Heart right ventricle (tissue), 16 donors: ENCODE results near the gene RYK. TPM values are rescaled to one million over a fixed set of nuclear protein-coding genes. Genes with fewer than 3 reads are reported as not detected.

Source experiments
- ATAC-seq, 8 donors: fragments of 200-7000 bp; cut with Tn5 transposase; one replicate each; pipeline ENCODE4 v1.9.1; 2020; ENCODE audit warnings: mild to moderate bottlenecking in 8 of 8, moderate library complexity in 8 of 8, moderate number of reproducible peaks in 1 of 8
- DNase-seq, 2 donors: peaks; one replicate each; pipeline ENCODE4 v3.0.0-alpha.2; 2020
- H3K27ac ChIP-seq, 10 donors: fragments of 200-600 bp; sonication (generic) in 2 of 10; one replicate each; pipeline versions ENCODE4 v1.5.0 to v1.8.0; 2020 to 2022; ENCODE audit warnings: mild to moderate bottlenecking in 3 of 10
- H3K27me3 ChIP-seq, 7 donors: fragments of 200-600 bp; one replicate each; pipeline ENCODE4 v1.8.0; 2021 to 2022; ENCODE audit warnings: mild to moderate bottlenecking in 2 of 7
- H3K36me3 ChIP-seq, 9 donors: fragments of 200-600 bp; sonication (generic) in 1 of 9; one replicate each; pipeline versions ENCODE4 v1.5.0 to v1.8.0; 2020 to 2022; ENCODE audit warnings: mild to moderate bottlenecking in 2 of 9
- H3K4me1 ChIP-seq, 9 donors: fragments of 200-600 bp; sonication (generic) in 1 of 9; one replicate each; pipeline versions ENCODE4 v1.5.0 to v1.8.0; 2020 to 2022; ENCODE audit warnings: mild to moderate bottlenecking in 4 of 9
- H3K4me3 ChIP-seq, 10 donors: fragments of 200-600 bp; sonication (generic) in 2 of 10; one replicate each; pipeline versions ENCODE4 v1.5.0 to v1.8.0; 2020 to 2022; ENCODE audit warnings: mild to moderate bottlenecking in 7 of 10, moderate library complexity in 2 of 10
- H3K9me3 ChIP-seq, 11 donors: fragments of 200-600 bp in 10 of 11; sonication (generic) in 2 of 11; one replicate each; pipeline versions ENCODE4 v1.5.0 to v1.8.0; 2013 to 2022; ENCODE audit warnings: mild to moderate bottlenecking in 2 of 11, control low read depth in 1 of 11, moderate library complexity in 1 of 11
- CTCF ChIP-seq, 9 donors: fragments of 200-600 bp; sonication (generic) in 2 of 9; IDR thresholded peaks; one replicate each; pipeline versions ENCODE4 v1.5.0 to v1.8.0; 2021 to 2022; ENCODE audit warnings: antibody characterized with exemption in 9 of 9, mild to moderate bottlenecking in 5 of 9, moderate library complexity in 1 of 9
- WGBS, 2 donors: extraction: QIAGEN DNeasy Blood & Tissue Kit; methylation state at CpG; one replicate each; pipeline ENCODE4 v1.1.7; 2013; ENCODE audit warnings: inconsistent platforms in 1 of 2; 5-methylcytosine and 5-hydroxymethylcytosine counted together
- intact Hi-C, 10 donors: fragments of 100-400 bp; cut with DNase I; formaldehyde crosslinking; loops; one replicate each; pipeline versions ENCODE4 v1.11.1 to v1.14.2; 2022
- polyA plus RNA-seq, 2 donors: library from polyadenylated mRNA; stranded (reverse); fragments of 200-250 nt; gene quantifications; one replicate each; pipeline ENCODE4 v1.2.3, GENCODE V29; 2013
- total RNA-seq, 10 donors: library from RNA; stranded (reverse); fragmentation: NEBNext Ultra II Directional in 3 of 10; extraction: Animal tissue kit (Norgen Biotek cat#: 25700) in 3 of 10; gene quantifications; one replicate each; pipeline versions ENCODE4 v1.2.1 to v1.2.4, GENCODE V29; 2021 to 2023
- donor health status: Arrhythmogenic right ventricular cardiomyopathy.
- donor health status: ischemic (EF 13 %, LVEDD 7.1; RV severe dilation, severe dysfunction).
- donor health status: healthy with polysubstance abuse.
- donor health status: DM: no; HTN: yes; CAD: no.
- donor health status: DM: no; HTN: no; CAD: no.
- donor health status: ischemic (EF 25% LVEDD 6.9; RV normal size, moderate dysfunction).
- donor health status: ischemic (EF 25% LVEDD 5.7; RV mildly dilated, moderate dysfunction).
- donor health status: healthy.
- donor health status: DM: yes; HTN: yes; CAD: no.
- donor health status: Ischemic cardiomyopathy.
- donor health status: ischemic (EF 35%, LVEDD 5.7; RV mildly dilated, moderate dysfunction).
- donor health status: nonischemic (EF 11% LVEDD 7.7; RV severe dilation, severe dysfunction).
- donor health status: DM: yes; HTN: yes; CAD: no.
- donor health status: PGD.
- donor health status: ischemic (EF 29% LVEDD 5.4; RV normal size, mild dysfunction).
- donor health status: nonischemic (EF 23%, LVEDD 6.1; RV moderate dilation, normal function).

RYK gene
- total and polyA plus RNA-seq, 12 donors = 18.0 to 45.8 (median 36.5) TPM

DNA sequence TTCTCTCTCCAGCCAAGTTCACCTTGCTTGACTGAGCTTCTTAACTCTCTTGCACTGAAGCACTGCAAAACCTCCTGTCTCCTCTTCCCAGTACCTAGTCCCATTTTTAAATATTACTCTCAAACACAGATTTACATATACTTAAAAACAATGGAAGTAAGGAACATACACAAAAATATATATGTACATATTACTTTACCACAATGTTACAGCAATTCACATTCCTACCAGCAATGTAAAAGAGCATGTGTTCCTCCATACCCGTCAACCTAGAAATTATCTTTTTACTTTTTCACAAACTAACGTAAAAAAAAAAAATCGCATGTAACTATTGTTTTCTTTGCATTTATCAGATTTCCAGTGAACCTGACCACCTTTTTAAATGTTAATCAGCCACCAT is 60.4 kb downstream of the RYK start:
- Histone ChIP-seq H3K9me3 (no peaks in the 10 kb centered on the region), H3K4me3 (no peak overlapping the region), H3K4me1 (no peaks in the 10 kb centered on the region), H3K27me3 (no peaks in the 10 kb centered on the region), H3K27ac (no peak overlapping the region), H3K36me3 (peaks cover 0 to 92% (median 11%) of the 10 kb centered on the region in 9 donors)
- 92 to 97% methylated on average over 3 of the region's 3 CpGs for WGBS, 2 donors
- ATAC-seq = no peak
- DNase-seq = no peak
- intact Hi-C loops = loop anchor here in 2 of 10 donors (10.0 kb wide), 1 partner anchor 255 kb away; no protein-coding TSS in a partner anchor
- no peak for TF ChIP-seq CTCF (IDR thresholded peaks at IDR 0.05)

DNA sequence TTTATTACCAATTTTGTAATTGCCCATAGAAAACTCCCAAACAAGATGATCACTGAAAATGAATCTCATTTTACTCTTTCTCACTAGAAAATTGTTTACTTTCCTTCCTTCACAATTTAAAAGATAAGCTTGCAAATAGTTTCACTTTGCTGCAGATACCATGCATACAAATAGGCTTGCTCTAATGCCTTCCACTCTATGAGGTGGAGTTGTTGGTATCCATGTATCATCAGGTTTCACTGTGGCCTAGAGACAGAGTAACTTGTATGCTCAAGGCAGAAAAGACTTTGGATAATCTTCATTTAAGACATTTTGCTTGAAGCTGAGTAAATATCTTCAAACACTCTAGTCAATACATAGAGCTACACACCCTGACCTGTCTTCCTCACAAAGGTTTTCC is 60.8 kb downstream of the RYK start:
- Histone ChIP-seq H3K4me1 (no peaks in the 10 kb centered on the region), H3K27me3 (no peaks in the 10 kb centered on the region), H3K9me3 (no peaks in the 10 kb centered on the region), H3K36me3 (peaks cover 0 to 88% (median 9%) of the 10 kb centered on the region in 9 donors), H3K27ac (no peak overlapping the region), H3K4me3 (no peak overlapping the region)
- DNase-seq (no peak), ATAC-seq (no peak)
- no peak for TF ChIP-seq CTCF (IDR thresholded peaks at IDR 0.05)
- intact Hi-C loops = loop anchor here in 2 of 10 donors (10.0 kb wide), 1 partner anchor 255 kb away; no protein-coding TSS in a partner anchor

DNA sequence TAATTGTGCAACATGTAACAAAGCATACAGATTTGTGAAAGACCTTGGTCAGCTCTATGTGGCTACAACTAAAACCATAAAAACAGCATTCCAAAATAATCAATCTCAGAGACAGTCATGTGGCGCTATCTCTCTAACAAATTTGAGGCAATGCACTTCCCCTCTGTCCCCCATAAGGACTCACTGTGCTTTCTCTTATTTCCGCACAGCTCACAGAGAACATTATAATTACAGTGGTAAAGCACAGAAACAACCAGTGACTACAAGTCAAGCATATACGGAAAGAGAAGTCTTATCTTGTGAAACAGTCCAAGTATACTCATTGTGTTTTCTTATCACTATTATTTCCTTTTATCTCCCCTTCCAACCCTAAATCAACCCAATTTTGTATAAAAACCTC is 64.3 kb downstream of the RYK start:
- ATAC-seq = peak in 2 of 8 donors; percentile 19 to 25
- 74 to 82% methylated on average over 3 of the region's 3 CpGs for WGBS, 2 donors
- no peaks in the 10 kb centered on the region for H3K9me3 ChIP-seq
- no peaks in the 10 kb centered on the region for H3K4me1 ChIP-seq
- TF ChIP-seq CTCF (IDR thresholded peaks at IDR 0.05) = no peak
- H3K27me3 ChIP-seq = no peaks in the 10 kb centered on the region
- no peak for DNase-seq
- intact Hi-C loops = no loop called here
- no peak overlapping the region for H3K4me3 ChIP-seq
- H3K36me3 ChIP-seq = peaks cover 0 to 80% (median 9%) of the 10 kb centered on the region in 9 donors
- H3K27ac ChIP-seq = no peak overlapping the region

- no peak for TF ChIP-seq CTCF (IDR thresholded peaks at IDR 0.05)
- ATAC-seq (no peak), DNase-seq (no peak)
- Histone ChIP-seq H3K4me1 (no peaks in the 10 kb centered on the region), H3K27ac (no peak overlapping the region), H3K4me3 (no peak overlapping the region), H3K36me3 (peaks cover 0 to 72% (median 5%) of the 10 kb centered on the region in 9 donors), H3K9me3 (no peaks in the 10 kb centered on the region), H3K27me3 (no peaks in the 10 kb centered on the region)
- WGBS, 2 donors = 88 to 94% methylated on average over 1 of the region's 1 CpG
- intact Hi-C loops = no loop called here
Measured at GRCh38 chr3:134180761-134181160, 69.9 kb downstream of the RYK start.
